K562 (cell line): ENCODE measurements around the gene RSPRY1. TPM values are rescaled to one million over a fixed set of nuclear protein-coding genes. Genes with fewer than 3 reads are reported as not detected.

Source experiments
- ATAC-seq: fragments of 200-7000 bp; cut with Tn5 transposase; 3 replicates; pipeline ENCODE4 v1.9.1; 2020; ENCODE audit warnings: moderate library complexity
- BruUV-seq: library from RNA; stranded (reverse); fragments of 400-500 nt; replicated peaks from 2 replicates; lab custom pipeline; 2021; lab: Mats Ljungman, UMichigan
- CTCF ChIA-PET: fragments of 300-600 bp; formaldehyde crosslinking; extraction: SDS; loops from one replicate; lab custom pipeline; 2021; ENCODE audit warnings: low intra/inter-chr PET ratio; lab: Yijun Ruan, JAX
- POLR2A ChIA-PET: fragments of 300-600, 350-650 bp; sonication (Branson Sonifier 250); formaldehyde crosslinking; extraction: SDS; loops from one replicate; lab custom pipeline; 2021; ENCODE audit warnings: antibody characterized with exemption, inconsistent platforms; lab: Yijun Ruan, JAX
- DNase-seq, 4 experiments: peaks; one replicate each; pipeline versions ENCODE4 v3.0.0 to v3.0.0-alpha.2; 2011 to 2018; ENCODE audit warnings: low spot score in 3 of 4, mixed read lengths in 3 of 4; ENCODE audit errors: extremely low read depth in 1 of 4
- FAIRE-seq: peaks from 2 replicates; lab custom pipeline; 2011; peaks lifted over from hg19 to GRCh38; lab: Jason Lieb, UNC
- H2AFZ ChIP-seq: 2 replicates; pipeline ENCODE4 v1.6.0; 2011; ENCODE audit warnings: low read depth, low read length, control low read depth, inconsistent platforms
- H3K27ac ChIP-seq: fragments of 200-600 bp; 3 replicates; pipeline ENCODE4 v1.8.0; 2011; ENCODE audit warnings: low read depth, mild to moderate bottlenecking, control low read depth, inconsistent platforms, low read length, moderate library complexity, mixed read lengths; ENCODE audit errors: extremely low read depth
- H3K27me3 ChIP-seq, 2 experiments: fragments of 300-600 bp in 1 of 2; 2 replicates in 1 of 2; 3 replicates in 1 of 2; pipeline versions ENCODE4 v1.6.0 to v1.8.0; 2011; ENCODE audit warnings: inconsistent platforms in 2 of 2, low read length in 2 of 2, mild to moderate bottlenecking in 1 of 2, mixed read lengths in 1 of 2, moderate library complexity in 1 of 2; ENCODE audit not compliant: control insufficient read depth in 2 of 2, insufficient read depth in 2 of 2
- H3K36me3 ChIP-seq: fragments of 300-600 bp; 3 replicates; pipeline ENCODE4 v1.8.0; 2011; ENCODE audit warnings: mild to moderate bottlenecking, low read length, inconsistent platforms; ENCODE audit not compliant: control insufficient read depth, insufficient read depth
- H3K4me1 ChIP-seq, 2 experiments: fragments of 200-600 bp in 1 of 2; replicated peaks in 1 of 2; 2 replicates in 1 of 2; 3 replicates in 1 of 2; pipeline versions ENCODE4 v1.5.1 to v1.8.0; 2011; ENCODE audit warnings: inconsistent platforms in 2 of 2, low read length in 2 of 2, mild to moderate bottlenecking in 1 of 2, mixed read lengths in 1 of 2, moderate library complexity in 1 of 2; ENCODE audit not compliant: control insufficient read depth in 2 of 2, insufficient read depth in 2 of 2
- H3K4me2 ChIP-seq: 2 replicates; pipeline ENCODE4 v1.6.1; 2011; ENCODE audit warnings: low read length, control low read depth, inconsistent platforms, mixed read lengths; ENCODE audit not compliant: insufficient read depth
- H3K4me3 ChIP-seq: fragments of 200-600 bp; sonication (generic), shearing (Covaris generic); 2 replicates; pipeline ENCODE4 v1.5.1; 2016; ENCODE audit warnings: control low read depth, inconsistent platforms
- H3K79me2 ChIP-seq: fragments of 200-600 bp; 3 replicates; pipeline ENCODE4 v1.8.0; 2011; ENCODE audit warnings: low read length, inconsistent platforms; ENCODE audit not compliant: control insufficient read depth, insufficient read depth
- H3K9ac ChIP-seq, 2 experiments: 2 replicates each; pipeline versions ENCODE4 v1.6.0 to v1.6.1; 2011; ENCODE audit warnings: low read depth in 2 of 2, low read length in 2 of 2, control low read depth in 1 of 2, inconsistent platforms in 1 of 2, mild to moderate bottlenecking in 1 of 2, mixed read lengths in 1 of 2; ENCODE audit not compliant: insufficient read depth in 1 of 2
- H3K9me1 ChIP-seq: one replicate; pipeline ENCODE4 v1.6.0; 2011; ENCODE audit warnings: inconsistent platforms, mild to moderate bottlenecking, low read length, moderate library complexity; ENCODE audit not compliant: control insufficient read depth, insufficient read depth
- H3K9me3 ChIP-seq: replicated peaks from 2 replicates; pipeline ENCODE4 v1.5.1; 2011; ENCODE audit warnings: low read depth, low read length, inconsistent platforms; ENCODE audit not compliant: control insufficient read depth, insufficient read depth
- H4K20me1 ChIP-seq: replicated peaks from 2 replicates; pipeline ENCODE4 v1.6.1; 2011; ENCODE audit warnings: low read length, inconsistent platforms, mixed read lengths; ENCODE audit not compliant: control insufficient read depth, insufficient read depth
- BRCA1 ChIP-seq, 2 experiments: fragments of 450-650 bp in 1 of 2; sonication (generic) in 1 of 2; formaldehyde crosslinking in 1 of 2; IDR thresholded peaks; 2 replicates each; pipeline versions ENCODE4 v1.5.0 to v1.6.1; 2017 to 2020; ENCODE audit warnings: mild to moderate bottlenecking in 1 of 2, missing genetic modification reagents in 1 of 2
- CC2D1A ChIP-seq: fragments of 450-650 bp; IDR thresholded peaks from 2 replicates; pipeline ENCODE4 v1.6.1; 2017; ENCODE audit warnings: mild to moderate bottlenecking
- ETV1 ChIP-seq: fragments of 450-650 bp; conservative IDR thresholded peaks from 2 replicates; pipeline ENCODE4 v1.6.1; 2016; ENCODE audit warnings: missing genetic modification characterization, control low read depth, low read depth, missing compliant biosample characterization
- GATAD2B ChIP-seq: fragments of 450-650 bp; IDR thresholded peaks from 2 replicates; pipeline ENCODE4 v1.6.1; 2017; ENCODE audit warnings: mild to moderate bottlenecking, borderline replicate concordance
- HIVEP1 ChIP-seq: fragments of 250-450 bp; sonication (Bioruptor Pico); IDR thresholded peaks from 2 replicates; pipeline ENCODE4 v1.4.0; 2020; ENCODE audit warnings: mild to moderate bottlenecking
- PCBP2 ChIP-seq: fragments of 200-400 bp; formaldehyde crosslinking; IDR thresholded peaks from 2 replicates; pipeline ENCODE4 v1.6.1; 2018; ENCODE audit warnings: low read length, low read depth, mild to moderate bottlenecking, moderate library complexity; ENCODE audit not compliant: poor library complexity, severe bottlenecking
- POLR2A ChIP-seq: fragments of 450-650 bp; conservative IDR thresholded peaks from 2 replicates; pipeline ENCODE4 v1.6.1; 2016
- RERE ChIP-seq: sonication (generic); formaldehyde crosslinking; IDR thresholded peaks from 2 replicates; pipeline ENCODE4 v1.8.0; 2023; ENCODE audit warnings: missing genetic modification reagents, mild to moderate bottlenecking, borderline replicate concordance
- RHOXF2B ChIP-seq: fragments of 250-450 bp; sonication (Bioruptor Pico); conservative IDR thresholded peaks from 2 replicates; pipeline ENCODE4 v1.5.1; 2021
- ZNF133 ChIP-seq: fragments of 250-450 bp; sonication (Bioruptor Pico); IDR thresholded peaks from 2 replicates; pipeline ENCODE4 v1.4.0; 2020; ENCODE audit warnings: mild to moderate bottlenecking
- WGBS: fragments of 100-300 bp; shearing (Covaris generic); methylation state at CpG from one replicate; pipeline ENCODE4 v1.1.6; 2016; ENCODE audit warnings: low coverage, mixed read lengths; ENCODE audit not compliant: insufficient coverage; ENCODE audit errors: missing lambda C conversion rate; 5-methylcytosine and 5-hydroxymethylcytosine counted together
- in situ Hi-C: fragments of 300-500 bp; cut with MboI; formaldehyde crosslinking; loops from 4 replicates; pipeline ENCODE4 v1.15.0; 2018; ENCODE audit warnings: inconsistent platforms, mixed read lengths
- intact Hi-C: fragments of 100-400 bp; cut with micrococcal nuclease; formaldehyde crosslinking; loops from 2 replicates; pipeline ENCODE4 v1.14.2; 2022
- polyA plus RNA-seq, 8 experiments: library from polyadenylated mRNA; depleted of rRNA in 4 of 8; stranded (reverse) in 5 of 8; unstranded in 3 of 8; fragments of >200 nt; fragmentation: Nextera tagmentation in 2 of 8; fragmentation: Illumina TruSeq in 1 of 8; extraction: Ambion mirVana in 2 of 8; extraction: Trizol in 1 of 8; gene quantifications; 2 replicates each; pipeline versions ENCODE4 v1.2.1 to v1.2.3, GENCODE V29; 2011 to 2014; ENCODE audit warnings: inconsistent platforms in 1 of 8, missing spikeins in 1 of 8
- total RNA-seq, 7 experiments: library from RNA; depleted of rRNA in 6 of 7; stranded (reverse); fragments of >200 nt in 6 of 7; fragmentation: Illumina TruSeq in 2 of 7; extraction: Trizol in 2 of 7; gene quantifications; 2 replicates each; pipeline versions ENCODE4 v1.2.1 to v1.2.3, GENCODE V29; 2011 to 2021; ENCODE audit warnings: low replicate concordance in 1 of 7
- TF ChIP-seq, protein P1 (sequence below): fragments of 450-650 bp; IDR thresholded peaks from 2 replicates; pipeline ENCODE4 v1.6.1; 2018; ENCODE audit not compliant: partially characterized antibody
- TF ChIP-seq, protein P2 (sequence below): fragments of 450-650 bp; formaldehyde crosslinking; IDR thresholded peaks from 2 replicates; pipeline ENCODE4 v1.4.0; 2022; ENCODE audit warnings: missing genetic modification characterization

RSPRY1 gene
- total and polyA plus RNA-seq, 9 of the 15 experiments (the other 6 are each of a cell fraction or from before 2014, with no cell fraction given): 10.2 to 27.8 (median 20.8) TPM

GRCh38 chr16:57244463-57244766 lies 58.3 kb downstream of the RSPRY1 start:
- in situ Hi-C loops: no loop called here
- FAIRE-seq (no peak), ATAC-seq (no peak), DNase-seq (no peak)
- Histone ChIP-seq H3K27me3 (no peaks in the 10 kb centered on the region), H3K9ac (peak overlapping the region; percentile 31 to 71; a peak in 3 of 4 replicates), H3K4me1 (peaks cover 7 to 8% of the 10 kb centered on the region in 2 experiments; a peak in 4 of 5 replicates), H3K4me2 (peak overlapping the region; percentile 76), H3K9me1 (no peaks in the 10 kb centered on the region), H3K36me3 (peaks cover 19% of the 10 kb centered on the region; the same call in 2 of the 3 replicates), H3K4me3 (peak overlapping the region; percentile 84), H3K27ac (peak overlapping the region; percentile 36), H2AFZ (peak overlapping the region; percentile 86), H3K79me2 (peaks cover 9% of the 10 kb centered on the region; the same call in 2 of the 3 replicates), H4K20me1 (no peaks in the 10 kb centered on the region), H3K9me3 (no peaks in the 10 kb centered on the region)
- intact Hi-C loops: no loop called here
- ChIA-PET CTCF (no interaction called here), POLR2A (interaction anchor here (1.0 to 1.8 kb wide), 4 partner anchors 25 to 58 kb away, joined by 4 to 8 read pairs (median 4); partner anchors contain the start of genes PSME3IP1 and RSPRY1)
- 7% methylated on average over 9 of the region's 9 CpGs for WGBS
- BruUV-seq: TSS peak; percentile 94
- no peak for TF ChIP-seq PCBP2
- TF ChIP-seq, protein P1, sequence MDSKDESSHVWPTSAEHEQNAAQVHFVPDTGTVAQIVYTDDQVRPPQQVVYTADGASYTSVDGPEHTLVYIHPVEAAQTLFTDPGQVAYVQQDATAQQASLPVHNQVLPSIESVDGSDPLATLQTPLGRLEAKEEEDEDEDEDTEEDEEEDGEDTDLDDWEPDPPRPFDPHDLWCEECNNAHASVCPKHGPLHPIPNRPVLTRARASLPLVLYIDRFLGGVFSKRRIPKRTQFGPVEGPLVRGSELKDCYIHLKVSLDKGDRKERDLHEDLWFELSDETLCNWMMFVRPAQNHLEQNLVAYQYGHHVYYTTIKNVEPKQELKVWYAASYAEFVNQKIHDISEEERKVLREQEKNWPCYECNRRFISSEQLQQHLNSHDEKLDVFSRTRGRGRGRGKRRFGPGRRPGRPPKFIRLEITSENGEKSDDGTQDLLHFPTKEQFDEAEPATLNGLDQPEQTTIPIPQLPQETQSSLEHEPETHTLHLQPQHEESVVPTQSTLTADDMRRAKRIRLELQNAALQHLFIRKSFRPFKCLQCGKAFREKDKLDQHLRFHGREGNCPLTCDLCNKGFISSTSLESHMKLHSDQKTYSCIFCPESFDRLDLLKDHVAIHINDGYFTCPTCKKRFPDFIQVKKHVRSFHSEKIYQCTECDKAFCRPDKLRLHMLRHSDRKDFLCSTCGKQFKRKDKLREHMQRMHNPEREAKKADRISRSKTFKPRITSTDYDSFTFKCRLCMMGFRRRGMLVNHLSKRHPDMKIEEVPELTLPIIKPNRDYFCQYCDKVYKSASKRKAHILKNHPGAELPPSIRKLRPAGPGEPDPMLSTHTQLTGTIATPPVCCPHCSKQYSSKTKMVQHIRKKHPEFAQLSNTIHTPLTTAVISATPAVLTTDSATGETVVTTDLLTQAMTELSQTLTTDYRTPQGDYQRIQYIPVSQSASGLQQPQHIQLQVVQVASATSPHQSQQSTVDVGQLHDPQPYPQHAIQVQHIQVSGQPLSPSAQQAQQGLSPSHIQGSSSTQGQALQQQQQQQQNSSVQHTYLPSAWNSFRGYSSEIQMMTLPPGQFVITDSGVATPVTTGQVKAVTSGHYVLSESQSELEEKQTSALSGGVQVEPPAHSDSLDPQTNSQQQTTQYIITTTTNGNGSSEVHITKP: no peak
- no peak for TF ChIP-seq RERE (CRISPR knock-in tag)
- TF ChIP-seq, protein P2, sequence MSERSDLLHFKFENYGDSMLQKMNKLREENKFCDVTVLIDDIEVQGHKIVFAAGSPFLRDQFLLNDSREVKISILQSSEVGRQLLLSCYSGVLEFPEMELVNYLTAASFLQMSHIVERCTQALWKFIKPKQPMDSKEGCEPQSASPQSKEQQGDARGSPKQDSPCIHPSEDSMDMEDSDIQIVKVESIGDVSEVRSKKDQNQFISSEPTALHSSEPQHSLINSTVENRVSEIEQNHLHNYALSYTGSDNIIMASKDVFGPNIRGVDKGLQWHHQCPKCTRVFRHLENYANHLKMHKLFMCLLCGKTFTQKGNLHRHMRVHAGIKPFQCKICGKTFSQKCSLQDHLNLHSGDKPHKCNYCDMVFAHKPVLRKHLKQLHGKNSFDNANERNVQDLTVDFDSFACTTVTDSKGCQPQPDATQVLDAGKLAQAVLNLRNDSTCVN: no peak
- TF ChIP-seq GATAD2B: 0 out of 2 replicates have a peak, but pooled peaks have one; percentile 1
- no peak for TF ChIP-seq HIVEP1
- TF ChIP-seq CC2D1A: 0 out of 2 replicates have a peak, but pooled peaks have one; percentile 8
- TF ChIP-seq ETV1 (tag): no peak
- TF ChIP-seq POLR2A: no peak
- TF ChIP-seq BRCA1 (IDR thresholded peaks at IDR 0.05): no peak
- no peak for TF ChIP-seq BRCA1 (CRISPR knock-in tag; IDR thresholded peaks at IDR 0.05)
- TF ChIP-seq ZNF133: no peak
- no peak for TF ChIP-seq RHOXF2B (CRISPR knock-in tag)
